Neural progenitor cell (in vitro differentiated cells): ENCODE data around the gene MCF2L2.

ENCODE experiments used
- CTCF ChIP-seq: fragments of 200-600 bp; sonication (generic); IDR thresholded peaks from 2 replicates; pipeline ENCODE4 v1.5.1; 2017; ENCODE audit warnings: antibody characterized with exemption, mild to moderate bottlenecking
- EZH2 ChIP-seq: fragments of 200-600 bp; sonication (generic); IDR thresholded peaks from 2 replicates; pipeline ENCODE4 v1.6.1; 2017; ENCODE audit warnings: antibody characterized with exemption, mild to moderate bottlenecking, moderate library complexity
- EZH2phosphoT487 ChIP-seq: fragments of 200-600 bp; sonication (generic); IDR thresholded peaks from 2 replicates; pipeline ENCODE4 v1.6.1; 2017; ENCODE audit warnings: antibody characterized with exemption

- TF ChIP-seq CTCF (no peak), EZH2 (no peak), EZH2phosphoT487 (no peak)
Observed at GRCh38 chr3:183131735-183132134, 296.7 kb downstream of the MCF2L2 start.
